ENCODE data around the gene PDK2. TPM values are rescaled to one million over a fixed set of nuclear protein-coding genes. Genes with fewer than 3 reads are reported as not detected.

The PDK2 gene
- total RNA-seq, 4 donors from 2014 or later, result 42.5 to 79.3 (median 64.5) TPM

- no peak for TF ChIP-seq POLR2A (IDR thresholded peaks at IDR 0.05)
- TF ChIP-seq CTCF (IDR thresholded peaks at IDR 0.05), result no peak
- Histone ChIP-seq H3K27me3 (peaks cover 5% of the 10 kb centered on the region), H3K4me3 (replicated peaks in 1 of 3) (no peak overlapping the region), H3K9me3 (no peaks in the 10 kb centered on the region), H3K27ac (no peak overlapping the region), H3K36me3 (peaks cover 13 to 21% of the 10 kb centered on the region in 2 donors), H3K4me1 (peaks cover 12 to 24% of the 10 kb centered on the region in 2 donors)
- intact Hi-C loops (cut with DNase I), result no loop called here
- no peak for DNase-seq
- WGBS, 2 donors, result 82 to 86% methylated on average over 5 to 6 of the region's 6 CpGs
Measured at GRCh38 chr17:50132104-50132794, 37.1 kb downstream of the PDK2 start.

GRCh38 chr17:50133028-50133768 is 38.0 kb downstream of the PDK2 start:
- intact Hi-C loops (cut with DNase I), result no loop called here
- Histone ChIP-seq H3K4me3 (replicated peaks in 1 of 3) (no peak overlapping the region), H3K27me3 (peaks cover 5% of the 10 kb centered on the region), H3K36me3 (peaks cover 19 to 27% of the 10 kb centered on the region in 2 donors), H3K9me3 (no peaks in the 10 kb centered on the region), H3K27ac (no peak overlapping the region), H3K4me1 (peaks cover 12 to 24% of the 10 kb centered on the region in 2 donors)
- no peak for TF ChIP-seq POLR2A (IDR thresholded peaks at IDR 0.05)
- no peak for TF ChIP-seq CTCF (IDR thresholded peaks at IDR 0.05)
- 56 to 70% methylated on average over 6 to 7 of the region's 7 CpGs for WGBS, 2 donors
- no peak for DNase-seq

GRCh38 chr17:50133769-50134099 is 38.6 kb downstream of the PDK2 start:
- Histone ChIP-seq H3K27me3 (peaks cover 5% of the 10 kb centered on the region), H3K36me3 (peaks cover 24 to 32% of the 10 kb centered on the region in 2 donors), H3K9me3 (no peaks in the 10 kb centered on the region), H3K4me1 (peaks cover 12 to 24% of the 10 kb centered on the region in 2 donors), H3K27ac (no peak overlapping the region), H3K4me3 (replicated peaks in 1 of 3) (no peak overlapping the region)
- TF ChIP-seq CTCF (IDR thresholded peaks at IDR 0.05) (no peak), POLR2A (IDR thresholded peaks at IDR 0.05) (no peak)
- 47 to 58% methylated on average over 16 of the region's 16 CpGs for WGBS, 2 donors
- DNase-seq, result no peak
- intact Hi-C loops (cut with DNase I), result no loop called here

- Histone ChIP-seq H3K36me3 (peaks cover 32 to 39% of the 10 kb centered on the region in 2 donors), H3K27me3 (no peaks in the 10 kb centered on the region), H3K9me3 (no peaks in the 10 kb centered on the region), H3K4me3 (replicated peaks in 1 of 3) (no peak overlapping the region), H3K27ac (no peak overlapping the region), H3K4me1 (peaks cover 6 to 20% of the 10 kb centered on the region in 2 donors)
- intact Hi-C loops (cut with DNase I), result no loop called here
- no peak for DNase-seq
- WGBS, 2 donors, result 79 to 83% methylated on average over 11 to 15 of the region's 16 CpGs
- TF ChIP-seq POLR2A (IDR thresholded peaks at IDR 0.05) (no peak), CTCF (IDR thresholded peaks at IDR 0.05) (no peak)
Measured at GRCh38 chr17:50134206-50135110, 39.3 kb downstream of the PDK2 start.
